Measurements from ENCODE around the gene TSSK6. TPM values are rescaled to one million over a fixed set of nuclear protein-coding genes. Genes with fewer than 3 reads are reported as not detected.

The TSSK6 gene
- total and polyA plus RNA-seq, 2 of the 4 experiments (the other 2 are of a cell fraction): 1.3 to 2.2 TPM

GRCh38 chr19:19505669-19506326, 9.6 kb downstream of the TSSK6 start:
- H4K91ac ChIP-seq (ENCODE audit: insufficient read depth, low read depth, low read length): no peak overlapping the region
- no peak overlapping the region for H3K4me2 ChIP-seq (ENCODE audit: low read depth, low read length)
- BruUV-seq (replicated peaks): no TSS peak
- ChIA-PET POLR2A (ENCODE audit: unreplicated experiment) (no interaction called here), CTCF (interaction anchor here (0.7 kb wide), 1 partner anchor 146 kb away, joined by 3 read pairs; no protein-coding TSS in a partner anchor)
- H3K36me3 ChIP-seq (ENCODE audit: control insufficient read depth, insufficient read depth, low read length): peaks cover 50% of the 10 kb centered on the region
- H3K56ac ChIP-seq (ENCODE audit: extremely low read depth, insufficient read depth, low read length): no peak overlapping the region
- no peak overlapping the region for H2BK15ac ChIP-seq (ENCODE audit: low read depth, low read length)
- no peak overlapping the region for H2BK5ac ChIP-seq (ENCODE audit: low read depth, low read length, poor library complexity, severe bottlenecking)
- H2AK9ac ChIP-seq (replicated peaks; ENCODE audit: low read depth, low read length, poor library complexity): no peak overlapping the region
- H2AK5ac ChIP-seq (ENCODE audit: low read depth, low read length): no peak overlapping the region
- H3K14ac ChIP-seq (replicated peaks; ENCODE audit: low read depth, low read length): no peak overlapping the region
- no peak overlapping the region for H4K5ac ChIP-seq (ENCODE audit: low read depth, low read length)
- H3K9me3 ChIP-seq (ENCODE audit: control insufficient read depth, insufficient read depth, low read length): no peaks in the 10 kb centered on the region
- no peak for DNase-seq
- H2BK120ac ChIP-seq (ENCODE audit: low read depth, low read length): no peak overlapping the region
- dilution Hi-C loops (cut with HindIII; ENCODE audit: low sequenced_read_pairs, unreplicated experiment): no loop called here
- H3K4me3 ChIP-seq (ENCODE audit: insufficient read depth, low read depth, low read length): no peak overlapping the region
- no peak overlapping the region for H3K27ac ChIP-seq (ENCODE audit: insufficient read depth, low read length)
- intact Hi-C loops (cut with micrococcal nuclease): no loop called here
- no peak overlapping the region for H4K8ac ChIP-seq (ENCODE audit: low read depth in 2 of 2, low read length in 2 of 2)
- H3K4ac ChIP-seq (ENCODE audit: low read depth, low read length): no peak overlapping the region
- 73% methylated on average over 2 of the region's 27 CpGs; no CpG with 5 or more reads in 1 of the 2 experiments for WGBS, 2 experiments (ENCODE audit: extremely low coverage in 2 of 2, insufficient read length in 1 of 2)
- H2AFZ ChIP-seq (replicated peaks; ENCODE audit: low read length, poor library complexity): no peak overlapping the region
- no peaks in the 10 kb centered on the region for H3K27me3 ChIP-seq (ENCODE audit: control insufficient read depth, insufficient read depth, low read length)
- peaks cover 0 to 3% of the 10 kb centered on the region in 2 experiments; a peak in 2 of 4 replicates for H3K79me1 ChIP-seq (ENCODE audit: low read depth in 1 of 2, low read length in 2 of 2)
- H3K9me1 ChIP-seq (ENCODE audit: insufficient read depth, low read length): peaks cover 3% of the 10 kb centered on the region; the same call in 1 of the 2 replicates
- TF ChIP-seq MXI1 (IDR thresholded peaks at IDR 0.05; ENCODE audit: borderline replicate concordance, low read depth, low read length) (no peak), USF2 (IDR thresholded peaks at IDR 0.05; ENCODE audit: low read depth, low read length) (no peak), CEBPB (IDR thresholded peaks at IDR 0.05; ENCODE audit: low read depth, low read length) (no peak)
- in situ Hi-C loops (cut with MboI; ENCODE audit: low sequenced_read_pairs): no loop called here
- no peak overlapping the region for H3K18ac ChIP-seq (ENCODE audit: low read depth, low read length)
- H2BK20ac ChIP-seq (ENCODE audit: low read depth, low read length): no peak overlapping the region
- no peak for ATAC-seq (ENCODE audit: low read depth)
- no peaks in the 10 kb centered on the region for H3K4me1 ChIP-seq (ENCODE audit: control insufficient read depth, insufficient read depth, low read length)
- no peak overlapping the region for H3K23ac ChIP-seq (ENCODE audit: low read depth, low read length)
- no peaks in the 10 kb centered on the region; the same call in 1 of the 2 replicates for H4K20me1 ChIP-seq (ENCODE audit: insufficient read depth, low read length)
- H3K9ac ChIP-seq (ENCODE audit: low read depth, low read length): no peak overlapping the region

Data from IMR-90 (cell line).